HUES48 (cell line): ENCODE measurements around the gene XPC.

Source experiments
- H3K27ac ChIP-seq: one replicate; pipeline ENCODE4 v1.7.0; 2013; ENCODE audit warnings: low read depth, low read length, inconsistent platforms
- H3K27me3 ChIP-seq: 2 replicates; pipeline ENCODE4 v1.6.1; 2013; ENCODE audit warnings: mild to moderate bottlenecking, low read length; ENCODE audit not compliant: control insufficient read depth, insufficient read depth
- H3K36me3 ChIP-seq: 2 replicates; pipeline ENCODE4 v1.6.1; 2013; ENCODE audit warnings: low read length; ENCODE audit not compliant: control insufficient read depth, insufficient read depth
- H3K4me1 ChIP-seq: 2 replicates; pipeline ENCODE4 v1.6.1; 2013; ENCODE audit warnings: mild to moderate bottlenecking, low read length; ENCODE audit not compliant: control insufficient read depth, insufficient read depth
- H3K4me3 ChIP-seq: 2 replicates; pipeline ENCODE4 v1.5.1; 2013; ENCODE audit warnings: mild to moderate bottlenecking, low read depth, low read length
- H3K9ac ChIP-seq: 2 replicates; pipeline ENCODE4 v1.6.1; 2013; ENCODE audit warnings: mild to moderate bottlenecking, low read depth, low read length, moderate library complexity
- H3K9me3 ChIP-seq: 2 replicates; pipeline ENCODE4 v1.6.1; 2013; ENCODE audit warnings: low read length; ENCODE audit not compliant: control insufficient read depth, insufficient read depth

Gene XPC

GRCh38 chr3:14146381-14147065 is 31.9 kb downstream of the XPC start:
- Histone ChIP-seq H3K36me3 (peaks cover 53% of the 10 kb centered on the region), H3K4me1 (peaks cover 19% of the 10 kb centered on the region), H3K27me3 (no peaks in the 10 kb centered on the region), H3K27ac (no peak overlapping the region), H3K4me3 (no peak overlapping the region), H3K9me3 (no peaks in the 10 kb centered on the region), H3K9ac (no peak overlapping the region)

- Histone ChIP-seq H3K9ac (no peak overlapping the region), H3K36me3 (peaks cover 56% of the 10 kb centered on the region), H3K27ac (peak overlapping the region; percentile 97), H3K27me3 (no peaks in the 10 kb centered on the region), H3K4me3 (no peak overlapping the region), H3K4me1 (peaks cover 19% of the 10 kb centered on the region), H3K9me3 (no peaks in the 10 kb centered on the region)
These were observed 32.6 kb downstream of the XPC start for GRCh38 chr3:14145670-14146380.

GRCh38 chr3:14145236-14145635 is 33.2 kb downstream of the XPC start:
- H3K9me3 ChIP-seq: no peaks in the 10 kb centered on the region
- H3K9ac ChIP-seq: peak overlapping the region; percentile 36; the same call in 1 of the 2 replicates
- no peaks in the 10 kb centered on the region for H3K27me3 ChIP-seq
- H3K4me3 ChIP-seq: no peak overlapping the region
- H3K27ac ChIP-seq: peak overlapping the region; percentile 97
- H3K4me1 ChIP-seq: peaks cover 19% of the 10 kb centered on the region
- H3K36me3 ChIP-seq: peaks cover 62% of the 10 kb centered on the region

- Histone ChIP-seq H3K36me3 (peaks cover 62% of the 10 kb centered on the region), H3K9ac (peak overlapping the region; percentile 38), H3K4me3 (no peak overlapping the region)
These were observed 33.9 kb downstream of the XPC start for GRCh38 chr3:14144423-14145075.

GRCh38 chr3:14143271-14144225 is 34.9 kb downstream of the XPC start:
- H3K9ac ChIP-seq: peak overlapping the region; percentile 38; the same call in 1 of the 2 replicates
- peaks cover 19% of the 10 kb centered on the region for H3K4me1 ChIP-seq
- H3K27ac ChIP-seq: peak overlapping the region; percentile 97
- H3K4me3 ChIP-seq: no peak overlapping the region
- H3K27me3 ChIP-seq: no peaks in the 10 kb centered on the region
- H3K36me3 ChIP-seq: peaks cover 70% of the 10 kb centered on the region
- no peaks in the 10 kb centered on the region for H3K9me3 ChIP-seq

More at GRCh38 chr3:14144423-14145075, 33.9 kb downstream of the XPC start:
- Histone ChIP-seq H3K27ac (peak overlapping the region; percentile 97), H3K27me3 (no peaks in the 10 kb centered on the region), H3K9me3 (no peaks in the 10 kb centered on the region), H3K4me1 (peaks cover 19% of the 10 kb centered on the region)

- Histone ChIP-seq H3K9ac (no peak overlapping the region), H3K27ac (peak overlapping the region; percentile 97), H3K9me3 (no peaks in the 10 kb centered on the region), H3K4me1 (peaks cover 11% of the 10 kb centered on the region; the same call in 1 of the 2 replicates), H3K4me3 (no peak overlapping the region), H3K27me3 (no peaks in the 10 kb centered on the region), H3K36me3 (peaks cover 71% of the 10 kb centered on the region)
These were observed 35.7 kb downstream of the XPC start for GRCh38 chr3:14142567-14143270.

GRCh38 chr3:14141602-14142341 is 36.6 kb downstream of the XPC start:
- H3K36me3 ChIP-seq: peaks cover 69% of the 10 kb centered on the region
- no peak overlapping the region for H3K27ac ChIP-seq

GRCh38 chr3:14141144-14141543 is 37.3 kb downstream of the XPC start:
- H3K36me3 ChIP-seq: peaks cover 69% of the 10 kb centered on the region
- no peaks in the 10 kb centered on the region for H3K9me3 ChIP-seq
- no peak overlapping the region for H3K4me3 ChIP-seq
- no peaks in the 10 kb centered on the region for H3K27me3 ChIP-seq
- H3K27ac ChIP-seq: no peak overlapping the region
- H3K9ac ChIP-seq: no peak overlapping the region
- peaks cover 10% of the 10 kb centered on the region; the same call in 1 of the 2 replicates for H3K4me1 ChIP-seq

More at GRCh38 chr3:14141602-14142341, 36.6 kb downstream of the XPC start:
- no peak overlapping the region for H3K4me3 ChIP-seq
- H3K9ac ChIP-seq: no peak overlapping the region
- H3K27me3 ChIP-seq: no peaks in the 10 kb centered on the region
- H3K9me3 ChIP-seq: no peaks in the 10 kb centered on the region
- peaks cover 10% of the 10 kb centered on the region; the same call in 1 of the 2 replicates for H3K4me1 ChIP-seq

- no peaks in the 10 kb centered on the region for H3K27me3 ChIP-seq
- H3K4me3 ChIP-seq: no peak overlapping the region
- H3K9me3 ChIP-seq: no peaks in the 10 kb centered on the region
- no peak overlapping the region for H3K27ac ChIP-seq
- H3K36me3 ChIP-seq: peaks cover 69% of the 10 kb centered on the region
- no peak overlapping the region for H3K9ac ChIP-seq
- H3K4me1 ChIP-seq: peaks cover 10% of the 10 kb centered on the region; the same call in 1 of the 2 replicates
These were observed 37.7 kb downstream of the XPC start for GRCh38 chr3:14140668-14141067.
